Inflammatory macrophage treated with lipopolysaccharide for 1 hour (primary cell): ENCODE results near the gene GLA.

ENCODE experiments used
- DNase-seq, 2 donors: peaks; one replicate each; pipeline ENCODE4 v3.0.0-alpha.2; 2020 to 2022

The GLA gene

GRCh38 chrX:101348452-101349192 lies 59.1 kb downstream of the GLA start, which contains the start of gene TIMM8A:
Gene TIMM8A (minus strand): TSS chrX:101348742. CDS start chrX:101348664, 78 bp downstream.
- peak; percentile 65 for DNase-seq

- no peak for DNase-seq
Observed at GRCh38 chrX:101347859-101348451, 59.8 kb downstream of the GLA start.
